Pons (tissue), 1 donor: ENCODE results near the gene KLHDC9.
A peak's percentile ranks its signal among the peaks of the same experiment; 100 is the strongest.
"Not testable (repeated sequence)": the region's sequence is repeated elsewhere in the genome, so short reads cannot be mapped to it uniquely, and the experiment has no call there.

Source experiments
- DNase-seq: peaks from one replicate; pipeline ENCODE4 v3.0.0-alpha.2; 2016; ENCODE audit warnings: low spot score

KLHDC9 gene

GRCh38 chr1:161098210-161099068, at the start of gene KLHDC9:
Gene KLHDC9, plus strand, starts transcription at chr1:161098361. Its CDS starts 175 bp downstream, at chr1:161098536.
- no peak for DNase-seq

- no peak for DNase-seq
Observed at GRCh38 chr1:161048949-161049722, 49.0 kb upstream of the KLHDC9 start.

GRCh38 chr1:161051219-161051618, 46.9 kb upstream of the KLHDC9 start:
- no peak for DNase-seq

- DNase-seq = no peak
Observed at GRCh38 chr1:161052899-161053298, 45.3 kb upstream of the KLHDC9 start.

- no peak for DNase-seq
Observed at GRCh38 chr1:161054232-161054631, 43.9 kb upstream of the KLHDC9 start.

GRCh38 chr1:161054805-161055204, 43.4 kb upstream of the KLHDC9 start:
- no peak for DNase-seq

GRCh38 chr1:161059293-161059692, 38.9 kb upstream of the KLHDC9 start:
- no peak for DNase-seq

- no peak for DNase-seq
Observed at GRCh38 chr1:161061419-161061818, 36.7 kb upstream of the KLHDC9 start.

- DNase-seq = not testable (repeated sequence)
Observed at GRCh38 chr1:161063936-161064335, 34.2 kb upstream of the KLHDC9 start.

- DNase-seq = not testable (repeated sequence)
Observed at GRCh38 chr1:161065681-161066080, 32.5 kb upstream of the KLHDC9 start.

- DNase-seq = no peak
Observed at GRCh38 chr1:161066694-161067093, 31.5 kb upstream of the KLHDC9 start.

GRCh38 chr1:161068306-161069234, 29.6 kb upstream of the KLHDC9 start:
- DNase-seq = peak; percentile 73

GRCh38 chr1:161069241-161069640, 28.9 kb upstream of the KLHDC9 start:
- no peak for DNase-seq

- peak; percentile 81 for DNase-seq
Observed at GRCh38 chr1:161069731-161070270, 28.4 kb upstream of the KLHDC9 start, which contains the start of gene ARHGAP30. Gene ARHGAP30, minus strand, starts transcription at chr1:161069891. Its CDS starts 267 bp downstream, at chr1:161069624.

- no peak for DNase-seq
Observed at GRCh38 chr1:161070761-161071160, 27.4 kb upstream of the KLHDC9 start.

GRCh38 chr1:161071886-161072371, 26.2 kb upstream of the KLHDC9 start:
- DNase-seq = peak; percentile 47

- no peak for DNase-seq
Observed at GRCh38 chr1:161072751-161073449, 25.3 kb upstream of the KLHDC9 start.

- DNase-seq = no peak
Observed at GRCh38 chr1:161073474-161074121, 24.6 kb upstream of the KLHDC9 start.

- DNase-seq = no peak
Observed at GRCh38 chr1:161074676-161075368, 23.3 kb upstream of the KLHDC9 start.

GRCh38 chr1:161076410-161076809, 21.8 kb upstream of the KLHDC9 start:
- DNase-seq = no peak
